B cell (primary cell): ENCODE results near the gene GPR61. TPM values are rescaled to one million over a fixed set of nuclear protein-coding genes. Genes with fewer than 3 reads are reported as not detected.

Experiments
- ATAC-seq: fragments of 200-7000 bp; cut with Tn5 transposase; one replicate; pipeline ENCODE4 v1.10.0; 2021; ENCODE audit warnings: low read depth, mild to moderate bottlenecking, moderate number of reproducible peaks, moderate library complexity
- CTCF ChIA-PET: fragments of 350-600 bp; sonication (Branson Sonifier 250); formaldehyde crosslinking; loops from one replicate; lab custom pipeline; 2021; ENCODE audit warnings: antibody characterized with exemption, inconsistent platforms; lab: Charles Lee
- POLR2A ChIA-PET: fragments of 350-600 bp; sonication (Branson Sonifier 250); formaldehyde crosslinking; loops from one replicate; lab custom pipeline; 2021; ENCODE audit warnings: antibody characterized with exemption; lab: Charles Lee
- DNase-seq: peaks from one replicate; pipeline ENCODE4 v3.0.0; 2013
- H2AFZ ChIP-seq: 2 replicates; pipeline ENCODE4 v1.6.1; 2012; ENCODE audit warnings: mild to moderate bottlenecking, low read depth, low read length; ENCODE audit not compliant: insufficient read depth, poor library complexity, severe bottlenecking
- H3K27ac ChIP-seq, 2 donors: 1 replicate in 1 of 2; 2 replicates in 1 of 2; pipeline ENCODE4 v1.5.1; 2012 to 2013; ENCODE audit warnings: low read length in 2 of 2, mild to moderate bottlenecking in 2 of 2, moderate library complexity in 1 of 2
- H3K27me3 ChIP-seq, 4 experiments: fragments of 200-600 bp in 1 of 4; sonication (generic) in 1 of 4; replicated peaks in 1 of 4; 1 replicate in 2 of 4; 2 replicates in 2 of 4; pipeline versions ENCODE4 v1.6.1 to v1.7.0; 2013 to 2016; ENCODE audit warnings: low read length in 3 of 4, mild to moderate bottlenecking in 2 of 4, mixed read lengths in 1 of 4, moderate library complexity in 1 of 4; ENCODE audit not compliant: insufficient read depth in 4 of 4, control insufficient read depth in 3 of 4; ENCODE audit errors: control extremely low read depth in 1 of 4
- H3K36me3 ChIP-seq, 2 experiments: replicated peaks in 1 of 2; 1 replicate in 1 of 2; 2 replicates in 1 of 2; pipeline versions ENCODE4 v1.6.1 to v1.7.1; 2013; ENCODE audit warnings: low read length in 1 of 2; ENCODE audit not compliant: insufficient read depth in 2 of 2, control insufficient read depth in 1 of 2; ENCODE audit errors: control extremely low read depth in 1 of 2, extremely low read depth in 1 of 2
- H3K4me1 ChIP-seq, 2 donors: fragments of 200-600 bp in 1 of 2; sonication (generic) in 1 of 2; 1 replicate in 1 of 2; 2 replicates in 1 of 2; pipeline versions ENCODE4 v1.5.1 to v1.6.1; 2013 to 2017; ENCODE audit warnings: low read length in 2 of 2; ENCODE audit not compliant: control insufficient read depth in 2 of 2, insufficient read depth in 2 of 2
- H3K4me2 ChIP-seq: replicated peaks from 2 replicates; pipeline ENCODE3; 2012; ENCODE audit warnings: mild to moderate bottlenecking, low read depth, low read length; ENCODE audit not compliant: poor library complexity, severe bottlenecking
- H3K4me3 ChIP-seq, 5 experiments: fragments of 200-600 bp in 1 of 5; sonication (generic) in 1 of 5; 1 replicate in 3 of 5; 2 replicates in 2 of 5; pipeline versions ENCODE4 v1.5.1 to v1.7.0; 2011 to 2016; ENCODE audit warnings: low read length in 4 of 5, mild to moderate bottlenecking in 4 of 5, low read depth in 2 of 5, control low read depth in 1 of 5, moderate library complexity in 1 of 5; ENCODE audit not compliant: insufficient read depth in 1 of 5; ENCODE audit errors: control extremely low read depth in 1 of 5, extremely low read depth in 1 of 5
- H3K79me2 ChIP-seq: fragments of 200-600 bp; sonication (generic); one replicate; pipeline ENCODE4 v1.6.0; 2016; ENCODE audit warnings: low read length; ENCODE audit not compliant: control insufficient read depth, insufficient read depth
- H3K9ac ChIP-seq: fragments of 200-600 bp; sonication (generic); 2 replicates; pipeline ENCODE4 v1.6.1; 2017; ENCODE audit warnings: mild to moderate bottlenecking, low read length, moderate library complexity
- H3K9me3 ChIP-seq, 3 donors: one replicate each; pipeline versions ENCODE4 v1.6.1 to v1.7.1; 2013; ENCODE audit warnings: low read length in 2 of 3; ENCODE audit not compliant: control insufficient read depth in 2 of 3, insufficient read depth in 1 of 3; ENCODE audit errors: control extremely low read depth in 1 of 3
- H4K20me1 ChIP-seq: 2 replicates; pipeline ENCODE4 v1.6.0; 2012; ENCODE audit warnings: mild to moderate bottlenecking, low read length; ENCODE audit not compliant: insufficient read depth, control insufficient read depth, poor library complexity, severe bottlenecking
- H3K27ac Mint-ChIP-seq: one replicate; pipeline ENCODE4 v1.8.0; 2021; ENCODE audit warnings: mixed read lengths
- H3K27me3 Mint-ChIP-seq: one replicate; pipeline ENCODE4 v1.8.0; 2021; ENCODE audit warnings: mixed read lengths
- H3K4me1 Mint-ChIP-seq: one replicate; pipeline ENCODE4 v1.8.0; 2021; ENCODE audit warnings: mixed read lengths
- H3K4me3 Mint-ChIP-seq: one replicate; pipeline ENCODE4 v1.8.0; 2021; ENCODE audit warnings: mixed read lengths
- H3K9me3 Mint-ChIP-seq: one replicate; pipeline ENCODE4 v1.8.0; 2022; ENCODE audit warnings: mixed read lengths; ENCODE audit not compliant: insufficient read depth
- CTCF ChIP-seq: fragments of 200-600 bp; IDR thresholded peaks from one replicate; pipeline ENCODE4 v1.8.0; 2022; ENCODE audit warnings: antibody characterized with exemption, mild to moderate bottlenecking
- EZH2 ChIP-seq: IDR thresholded peaks from 2 replicates; pipeline ENCODE4 v1.6.1; 2012; ENCODE audit warnings: borderline replicate concordance, low read depth, mild to moderate bottlenecking, moderate library complexity, low read length; ENCODE audit not compliant: insufficient read depth, poor library complexity, severe bottlenecking
- WGBS: methylation state at CpG from one replicate; pipeline ENCODE4 v1.1.5; 2013; ENCODE audit warnings: missing lambda C conversion rate; ENCODE audit not compliant: insufficient coverage; 5-methylcytosine and 5-hydroxymethylcytosine counted together
- intact Hi-C: fragments of 100-400 bp; cut with micrococcal nuclease; formaldehyde crosslinking; loops from one replicate; pipeline ENCODE4 v1.10.0; 2022
- polyA plus RNA-seq: library from polyadenylated mRNA; depleted of rRNA; stranded (reverse); fragments of >200 nt; gene quantifications from 2 replicates; pipeline ENCODE4 v1.2.3, GENCODE V29; 2012
- total RNA-seq, 2 donors: library from RNA; stranded (reverse); fragments of 120-200 nt in 1 of 2; gene quantifications; 1 replicate in 1 of 2; 2 replicates in 1 of 2; pipeline versions ENCODE4 v1.2.3 to v1.2.4, GENCODE V29; 2013 to 2022

The GPR61 gene
- total and polyA plus RNA-seq, 2 donors (not counting 1 experiment from before 2014, with no cell fraction given), result not detected

GRCh38 chr1:109531380-109531779, 8.3 kb upstream of the GPR61 start:
- intact Hi-C loops, result no loop called here
- CTCF ChIA-PET, result interaction anchor here (1.0 to 21.6 kb wide), 17 partner anchors 10 to 338 kb away, joined by 3 to 926 read pairs (median 12); partner anchors contain the start of genes AMIGO1, ATXN7L2, CYB561D1 and GNAI3
- H4K20me1 ChIP-seq, result no peaks in the 10 kb centered on the region
- H3K4me1 ChIP-seq, result peaks cover 4 to 11% of the 10 kb centered on the region in 2 donors
- TF ChIP-seq EZH2 (no peak), CTCF (no peak)
- H3K4me3 Mint-ChIP-seq, result no peak overlapping the region
- H3K27me3 Mint-ChIP-seq, result no peaks in the 10 kb centered on the region
- H3K9me3 ChIP-seq, result no peaks in the 10 kb centered on the region
- no peaks in the 10 kb centered on the region for H3K9me3 Mint-ChIP-seq
- H3K27ac ChIP-seq, result no peak overlapping the region
- H3K9ac ChIP-seq, result no peak overlapping the region
- H3K4me1 Mint-ChIP-seq, result peaks cover 11% of the 10 kb centered on the region
- no peak overlapping the region for H3K4me3 ChIP-seq
- no peak overlapping the region for H3K27ac Mint-ChIP-seq
- WGBS, result 100% methylated on average over 2 of the region's 4 CpGs
- DNase-seq (no peak), ATAC-seq (no peak)
- POLR2A ChIA-PET, result interaction anchor here (2.6 kb wide), 1 partner anchor 41 kb away, joined by 19 read pairs; no protein-coding TSS in a partner anchor
- no peak overlapping the region for H2AFZ ChIP-seq
- H3K36me3 ChIP-seq, result no peaks in the 10 kb centered on the region
- H3K4me2 ChIP-seq, result no peak overlapping the region
- no peaks in the 10 kb centered on the region for H3K79me2 ChIP-seq
- no peaks in the 10 kb centered on the region for H3K27me3 ChIP-seq

GRCh38 chr1:109531826-109532364, 7.8 kb upstream of the GPR61 start:
- ChIA-PET POLR2A (interaction anchor here (2.6 kb wide), 1 partner anchor 41 kb away, joined by 19 read pairs; no protein-coding TSS in a partner anchor), CTCF (interaction anchor here (0.6 to 21.6 kb wide), 33 partner anchors 8 to 1950 kb away, joined by 3 to 926 read pairs (median 6); partner anchors contain the start of genes AMIGO1, AMPD2, ATXN7L2 and CYB561D1)
- H3K4me2 ChIP-seq, result peak overlapping the region; percentile 86
- Mint-ChIP-seq H3K4me3 (peak overlapping the region; percentile 90), H3K27ac (peak overlapping the region; percentile 87), H3K27me3 (no peaks in the 10 kb centered on the region), H3K4me1 (peaks cover 11% of the 10 kb centered on the region), H3K9me3 (no peaks in the 10 kb centered on the region)
- peaks cover 4 to 11% of the 10 kb centered on the region in 2 donors for H3K4me1 ChIP-seq
- DNase-seq, result no peak
- H3K36me3 ChIP-seq, result no peaks in the 10 kb centered on the region
- H2AFZ ChIP-seq, result peak overlapping the region; percentile 91
- no peaks in the 10 kb centered on the region for H4K20me1 ChIP-seq
- no peak overlapping the region for H3K9ac ChIP-seq
- WGBS, result 86% methylated on average over 12 of the region's 16 CpGs
- H3K27me3 ChIP-seq, result no peaks in the 10 kb centered on the region
- no peaks in the 10 kb centered on the region for H3K9me3 ChIP-seq
- no peak for ATAC-seq
- intact Hi-C loops, result loop anchor here (1.0 kb wide), 5 partner anchors 16 to 133 kb away; partner anchors contain the start of genes CYB561D1, GNAI3 and PSMA5
- H3K27ac ChIP-seq, result no peak overlapping the region
- no peak overlapping the region for H3K4me3 ChIP-seq
- no peaks in the 10 kb centered on the region for H3K79me2 ChIP-seq
- TF ChIP-seq CTCF, result no peak
